ENCODE results near the gene ENPEP. TPM values are rescaled to one million over a fixed set of nuclear protein-coding genes. Genes with fewer than 3 reads are reported as not detected.
"Not testable (repeated sequence)": the region's sequence is repeated elsewhere in the genome, so short reads cannot be mapped to it uniquely, and the experiment has no call there.

Gene ENPEP
- total RNA-seq, 1 experiment from 2014 or later, result not detected

DNA sequence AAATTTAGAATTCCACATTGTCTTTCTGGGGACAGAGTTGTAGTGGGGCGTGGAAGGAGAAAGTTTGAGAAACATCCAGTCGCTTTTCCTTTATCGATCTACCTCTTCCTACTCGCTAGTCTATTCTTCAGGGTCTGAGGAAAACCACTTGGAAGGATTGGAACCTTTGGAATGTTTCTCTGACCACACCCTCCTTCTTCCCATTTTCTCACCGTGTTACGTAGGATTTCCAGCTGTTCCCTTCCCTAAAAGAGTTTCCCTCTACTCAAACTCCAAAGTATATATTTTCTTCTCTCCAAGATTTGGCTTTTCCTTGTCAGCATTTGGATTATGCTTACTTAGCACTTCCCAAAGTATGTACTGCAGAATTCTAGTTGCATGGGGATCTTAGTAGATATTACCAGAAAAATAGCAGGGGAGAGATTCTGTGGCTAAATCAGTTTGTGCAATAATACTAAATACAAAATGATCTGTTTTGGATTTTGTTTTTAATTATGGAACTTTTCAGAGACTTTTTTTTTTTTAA, 4.9 kb downstream of the ENPEP start:
- in situ Hi-C loops (cut with HindIII; ENCODE audit: low pct_unique_long_range_greater_than_20kb, low sequenced_read_pairs), result no loop called here
- no peak for DNase-seq (ENCODE audit: low read depth, low spot score)

DNA sequence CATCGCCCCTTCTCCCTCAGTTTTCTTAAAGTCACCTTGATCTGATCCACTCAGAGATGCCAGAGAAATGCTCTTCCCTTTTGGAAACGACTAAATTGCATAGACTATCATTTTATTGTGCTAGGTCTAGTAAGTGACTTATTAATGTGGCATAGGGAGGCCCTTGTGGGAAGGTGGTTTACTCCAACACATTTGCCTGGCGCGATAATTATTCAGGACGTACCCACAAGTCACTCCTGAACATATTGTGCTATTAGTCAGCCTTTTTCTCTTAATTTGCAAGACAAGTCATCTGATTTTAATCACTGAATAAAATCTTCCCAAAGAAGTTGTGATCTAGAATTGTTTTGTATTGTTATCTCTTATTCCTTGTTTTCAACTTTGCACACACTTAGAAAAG, 7.6 kb downstream of the ENPEP start:
- DNase-seq (ENCODE audit: low read depth, low spot score), result no peak
- in situ Hi-C loops (cut with HindIII; ENCODE audit: low pct_unique_long_range_greater_than_20kb, low sequenced_read_pairs), result no loop called here

DNA sequence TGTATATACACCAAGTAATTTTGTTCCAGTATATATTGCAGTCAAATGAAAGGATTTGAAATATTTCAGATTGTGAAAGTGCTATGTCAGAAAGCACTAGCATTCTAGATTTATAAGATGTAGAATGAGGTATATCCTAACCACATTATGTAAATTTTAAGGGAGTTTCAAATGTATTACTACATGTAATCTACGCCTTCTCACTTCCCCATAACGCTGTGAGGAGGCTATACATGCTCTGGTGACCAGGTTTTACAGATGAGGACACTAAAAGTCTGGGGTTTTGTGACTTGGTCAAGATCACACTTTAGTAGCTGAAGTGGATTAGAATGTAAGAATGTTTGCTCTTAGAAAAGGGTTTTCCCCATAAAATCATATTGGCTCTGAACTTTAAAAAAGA, 8.1 kb downstream of the ENPEP start:
- in situ Hi-C loops (cut with HindIII; ENCODE audit: low pct_unique_long_range_greater_than_20kb, low sequenced_read_pairs), result no loop called here

DNA sequence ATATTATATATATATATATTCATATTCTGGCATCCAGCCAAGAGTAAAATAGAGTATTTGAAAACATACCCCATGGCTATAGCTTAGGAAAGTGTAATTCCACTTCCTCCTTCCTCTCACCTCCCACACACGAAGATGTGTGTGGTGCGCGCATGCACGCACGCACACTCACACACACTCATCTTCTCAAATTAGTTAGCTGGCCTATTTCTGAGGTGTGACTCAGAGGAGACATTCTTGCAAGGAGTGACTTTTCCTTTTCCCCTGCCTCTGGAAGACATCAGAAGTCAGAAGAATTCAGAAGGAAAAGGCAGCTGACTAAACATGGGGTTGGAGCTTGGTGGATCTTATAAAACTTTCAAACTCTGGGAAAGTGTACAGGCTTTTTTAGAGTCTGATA, 8.8 kb downstream of the ENPEP start:
- in situ Hi-C loops (cut with HindIII; ENCODE audit: low pct_unique_long_range_greater_than_20kb, low sequenced_read_pairs), result no loop called here
- no peak for DNase-seq (ENCODE audit: low read depth, low spot score)

More for the DNA sequence above, 8.1 kb downstream of the ENPEP start:
- DNase-seq (ENCODE audit: low read depth, low spot score), result no peak

DNA sequence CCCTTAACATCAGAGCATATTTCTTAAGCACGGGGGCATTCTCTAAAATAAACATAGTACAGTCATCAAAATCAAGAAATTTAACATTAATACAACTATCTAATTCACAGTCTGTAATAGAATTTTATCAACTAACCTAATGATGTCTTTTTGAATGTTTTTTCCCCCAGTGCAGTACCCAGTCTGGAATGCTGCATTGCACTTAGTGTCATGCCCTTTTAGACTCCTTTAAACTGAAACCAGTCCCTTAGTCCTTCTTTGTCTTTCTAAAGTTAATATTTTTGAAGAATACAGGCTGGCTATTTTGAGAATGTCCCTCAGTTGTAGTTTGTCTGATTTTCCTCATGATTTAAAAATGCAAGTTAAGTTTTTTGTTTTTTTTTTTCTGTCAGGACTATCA, 9.5 kb downstream of the ENPEP start:
- in situ Hi-C loops (cut with HindIII; ENCODE audit: low pct_unique_long_range_greater_than_20kb, low sequenced_read_pairs), result no loop called here
- DNase-seq (ENCODE audit: low read depth, low spot score), result no peak

DNA sequence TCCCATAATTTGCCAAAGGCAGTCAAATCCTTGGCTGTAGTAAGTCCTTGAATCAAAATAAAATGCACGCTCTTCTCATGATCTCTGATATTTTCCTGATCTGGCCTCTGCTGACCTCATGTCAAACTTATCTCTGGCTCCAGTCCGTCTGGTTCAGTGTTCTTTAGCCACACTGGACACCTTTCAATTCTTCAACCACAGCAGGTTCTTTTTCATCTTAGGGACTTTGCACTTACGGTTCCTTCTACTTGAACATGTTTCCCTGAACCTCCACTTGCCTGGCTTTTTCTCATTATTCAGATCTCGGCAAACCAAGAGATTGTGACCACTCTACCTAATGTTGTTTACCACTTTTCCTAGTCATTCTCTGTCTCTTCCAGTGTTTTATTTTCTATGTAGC, 10.3 kb downstream of the ENPEP start:
- in situ Hi-C loops (cut with HindIII; ENCODE audit: low pct_unique_long_range_greater_than_20kb, low sequenced_read_pairs), result no loop called here
- DNase-seq (ENCODE audit: low read depth, low spot score), result no peak

DNA sequence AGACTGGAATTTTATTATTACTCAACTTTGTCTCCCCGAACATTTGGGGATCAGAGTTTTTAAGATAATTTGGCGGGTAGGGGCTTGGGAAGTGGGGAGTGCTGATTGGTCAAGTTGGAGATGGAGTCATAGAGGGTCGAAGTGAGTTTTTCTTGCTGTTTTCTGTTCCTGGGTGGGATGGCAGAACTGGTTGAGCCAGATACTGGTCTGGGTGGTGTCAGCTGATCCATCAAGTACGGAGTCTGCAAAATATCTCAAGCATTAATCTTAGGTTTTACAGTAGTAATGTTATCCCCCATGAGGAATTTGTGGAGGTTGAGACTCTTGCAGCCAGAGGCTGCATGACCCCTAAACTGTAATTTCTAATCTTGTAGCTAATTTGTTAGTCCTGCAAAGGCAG, 10.9 kb downstream of the ENPEP start:
- in situ Hi-C loops (cut with HindIII; ENCODE audit: low pct_unique_long_range_greater_than_20kb, low sequenced_read_pairs); DNase-seq (ENCODE audit: low read depth, low spot score): not testable (repeated sequence)

DNA sequence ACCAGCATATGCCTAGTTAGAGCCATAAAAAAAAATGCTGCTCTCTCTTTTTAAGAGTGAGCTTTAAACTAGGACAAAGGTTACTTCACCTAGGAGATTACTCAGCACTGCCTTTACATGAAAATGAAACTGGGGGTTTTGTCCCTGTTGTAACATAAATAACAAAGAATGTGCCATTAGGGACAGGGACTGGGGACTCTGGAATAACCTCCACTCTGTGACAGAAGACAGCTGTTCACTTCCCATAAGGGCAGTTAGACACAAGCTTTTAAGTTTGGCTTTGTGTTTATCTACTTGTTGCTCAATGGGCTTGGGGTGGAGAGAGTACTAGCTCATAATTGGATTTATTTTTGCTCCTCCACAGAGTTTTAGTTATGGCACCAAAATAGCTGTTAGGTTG, 11.9 kb downstream of the ENPEP start:
- in situ Hi-C loops (cut with HindIII; ENCODE audit: low pct_unique_long_range_greater_than_20kb, low sequenced_read_pairs), result no loop called here
- no peak for DNase-seq (ENCODE audit: low read depth, low spot score)

DNA sequence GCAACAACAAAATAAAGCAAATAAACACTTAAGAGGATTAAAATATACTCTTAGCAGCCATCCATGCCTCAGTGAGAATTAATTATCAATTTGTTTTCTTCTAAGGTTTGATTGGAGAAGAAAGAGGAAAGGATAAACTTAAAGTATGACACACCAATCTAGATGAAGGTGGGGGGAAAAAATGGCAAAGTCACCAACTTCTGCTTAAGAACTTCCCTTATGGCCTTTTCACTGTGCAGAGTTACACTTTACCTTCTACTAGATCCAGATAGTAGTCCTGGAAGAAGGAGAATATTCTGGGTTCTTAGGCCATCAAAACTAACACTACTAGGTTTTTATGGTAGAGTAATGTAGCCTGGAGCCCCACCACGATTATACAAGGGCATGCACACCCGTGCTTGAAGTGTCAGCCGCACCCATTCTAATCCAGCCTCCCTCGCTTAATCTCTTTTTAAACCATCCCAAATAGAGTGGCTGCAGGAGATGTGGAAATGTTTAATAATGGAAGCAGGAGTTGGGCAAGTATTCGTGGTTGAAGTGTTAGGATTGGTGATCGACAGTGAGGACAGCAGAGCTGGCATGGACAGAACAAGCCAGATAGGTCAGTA, 14.1 kb downstream of the ENPEP start:
- in situ Hi-C loops (cut with HindIII; ENCODE audit: low pct_unique_long_range_greater_than_20kb, low sequenced_read_pairs), result no loop called here
- DNase-seq (ENCODE audit: low read depth, low spot score), result no peak

DNA sequence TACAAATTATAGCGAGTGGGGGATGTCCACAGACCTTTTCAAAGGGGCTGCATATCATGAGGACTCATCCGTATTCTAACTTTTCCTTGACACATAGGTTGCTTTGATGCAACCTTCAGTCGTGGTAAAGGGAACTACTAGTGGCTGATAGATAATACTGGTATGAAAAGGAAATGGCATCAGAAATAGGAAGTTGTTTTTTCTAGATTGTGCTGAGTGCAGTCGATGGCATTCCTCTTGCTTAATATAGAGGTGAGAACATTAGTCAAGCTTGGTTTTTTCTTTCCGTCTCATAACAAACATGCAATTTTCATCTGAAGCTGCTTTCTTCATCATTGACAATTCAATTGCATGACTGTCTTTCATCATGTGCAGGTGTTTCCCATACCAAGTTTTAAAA, 16.6 kb downstream of the ENPEP start:
- DNase-seq (ENCODE audit: low read depth, low spot score), result no peak
- in situ Hi-C loops (cut with HindIII; ENCODE audit: low pct_unique_long_range_greater_than_20kb, low sequenced_read_pairs), result no loop called here

DNA sequence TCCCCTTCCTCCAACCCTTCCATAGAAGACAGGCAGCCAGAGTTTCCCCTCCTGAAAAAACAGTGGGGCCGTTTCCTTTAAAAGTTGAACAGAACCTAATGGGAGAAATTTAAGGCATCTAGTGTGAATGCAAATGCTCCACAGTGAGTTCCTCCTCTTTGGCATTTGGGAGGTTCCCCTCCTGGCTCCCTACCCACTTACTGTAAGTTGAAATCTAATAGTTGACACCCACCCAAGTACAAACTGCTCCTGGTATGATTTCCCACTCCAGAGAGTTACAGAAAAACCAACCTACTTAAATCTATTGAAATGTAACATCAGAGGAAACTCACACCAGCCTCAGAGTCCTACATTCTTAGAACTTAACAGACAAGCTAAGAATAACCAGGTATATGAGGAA, 17.6 kb downstream of the ENPEP start:
- in situ Hi-C loops (cut with HindIII; ENCODE audit: low pct_unique_long_range_greater_than_20kb, low sequenced_read_pairs), result no loop called here
- no peak for DNase-seq (ENCODE audit: low read depth, low spot score)

DNA sequence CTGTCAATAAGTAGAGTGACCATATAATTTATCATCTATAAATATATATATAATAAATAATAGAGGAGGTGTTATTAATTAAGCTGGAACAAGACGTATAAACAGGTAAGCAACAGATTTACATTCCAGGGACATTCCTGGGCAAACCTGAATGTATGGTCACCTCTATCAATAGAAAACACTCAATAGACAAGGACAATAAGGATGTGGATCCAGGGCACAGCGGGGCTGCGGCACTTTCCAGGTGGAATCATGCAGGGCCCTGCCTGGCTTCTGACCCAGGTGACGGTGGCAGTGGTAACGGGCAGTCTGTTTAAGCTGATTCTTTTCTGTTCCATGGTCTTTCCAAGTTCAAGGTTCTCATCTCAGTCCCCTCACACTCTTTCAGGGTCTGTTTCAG, 22.5 kb downstream of the ENPEP start:
- no peak for DNase-seq (ENCODE audit: low read depth, low spot score)
- in situ Hi-C loops (cut with HindIII; ENCODE audit: low pct_unique_long_range_greater_than_20kb, low sequenced_read_pairs), result no loop called here

DNA sequence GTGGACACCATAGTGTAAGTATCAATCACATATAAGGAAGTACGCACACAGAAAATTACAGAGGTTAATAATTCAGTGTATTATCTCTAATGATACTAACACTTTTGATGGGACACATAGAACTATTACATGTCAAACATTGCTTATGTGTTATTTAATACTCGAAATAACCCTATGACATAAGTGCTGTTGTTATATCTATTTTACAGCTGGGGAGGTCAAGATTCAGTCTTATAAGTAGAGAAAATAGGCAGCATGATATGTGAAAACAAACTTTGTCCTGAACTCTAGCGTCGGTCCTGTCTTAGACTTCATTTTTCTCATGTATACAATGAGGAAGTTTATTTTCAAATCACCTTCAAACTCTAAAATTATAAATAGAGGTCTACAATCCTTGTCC, 23.2 kb downstream of the ENPEP start:
- in situ Hi-C loops (cut with HindIII; ENCODE audit: low pct_unique_long_range_greater_than_20kb, low sequenced_read_pairs), result no loop called here

DNA sequence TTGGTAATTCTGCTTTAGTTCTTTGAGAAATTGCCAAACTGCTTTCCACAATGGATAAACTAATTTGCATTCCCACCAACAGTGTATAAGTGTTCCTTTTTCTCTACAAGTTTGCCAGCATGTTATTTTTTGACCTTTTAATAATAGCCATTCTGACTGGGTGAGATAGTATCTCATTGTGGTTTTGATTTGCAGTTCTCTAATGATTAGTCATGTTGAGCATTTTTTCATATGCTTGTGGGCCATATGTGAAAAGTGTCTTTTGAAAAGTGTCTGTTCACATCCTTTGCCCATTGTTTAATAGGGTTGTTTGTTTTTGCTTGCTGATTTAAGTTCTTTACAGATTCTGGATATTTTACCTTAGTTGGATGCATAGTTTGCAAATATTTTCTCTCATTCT, 25.9 kb downstream of the ENPEP start:
- DNase-seq (ENCODE audit: low read depth, low spot score), result no peak
- in situ Hi-C loops (cut with HindIII; ENCODE audit: low pct_unique_long_range_greater_than_20kb, low sequenced_read_pairs), result no loop called here

More for the DNA sequence above, 23.2 kb downstream of the ENPEP start:
- no peak for DNase-seq (ENCODE audit: low read depth, low spot score)

DNA sequence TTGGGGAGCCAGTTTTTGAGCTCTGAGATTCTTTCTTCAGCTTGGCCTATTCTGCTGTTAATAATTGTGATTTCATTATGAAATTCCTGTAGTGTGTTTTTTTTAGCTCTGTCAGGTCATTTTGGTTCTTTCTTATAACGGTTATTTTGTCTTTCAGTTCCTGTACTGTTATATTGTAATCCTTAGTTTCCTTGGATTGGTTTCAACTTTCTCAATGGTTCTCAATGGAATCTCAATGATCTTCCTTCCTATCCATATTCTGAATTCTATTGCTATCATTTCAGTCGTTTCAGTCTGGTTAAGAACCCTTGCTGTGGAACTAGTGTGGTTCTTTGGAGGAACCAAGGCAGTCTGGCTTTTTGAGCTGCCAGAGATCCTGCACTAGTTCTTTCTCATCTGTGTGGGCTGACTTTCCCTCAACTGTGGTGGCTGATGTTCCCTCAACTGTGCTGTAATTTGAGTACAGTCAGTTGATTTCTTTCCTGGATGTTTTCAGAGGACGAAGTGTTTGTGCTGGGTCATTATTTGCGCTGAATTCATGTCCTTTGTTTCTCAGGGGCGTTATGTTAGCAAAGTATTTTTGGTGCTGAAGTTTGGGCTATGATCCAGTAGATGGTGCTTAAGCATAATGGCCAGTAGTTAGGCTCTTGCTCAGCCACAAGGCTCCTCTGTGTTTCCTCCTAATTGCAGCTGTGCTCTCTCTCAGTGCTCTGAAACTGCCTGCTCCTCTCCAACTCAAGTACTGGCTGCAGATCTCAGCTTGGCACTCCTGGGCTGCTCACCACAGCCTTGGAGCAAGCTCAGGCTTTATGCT, 27.5 kb downstream of the ENPEP start:
- in situ Hi-C loops (cut with HindIII; ENCODE audit: low pct_unique_long_range_greater_than_20kb, low sequenced_read_pairs), result no loop called here
- no peak for DNase-seq (ENCODE audit: low read depth, low spot score)

DNA sequence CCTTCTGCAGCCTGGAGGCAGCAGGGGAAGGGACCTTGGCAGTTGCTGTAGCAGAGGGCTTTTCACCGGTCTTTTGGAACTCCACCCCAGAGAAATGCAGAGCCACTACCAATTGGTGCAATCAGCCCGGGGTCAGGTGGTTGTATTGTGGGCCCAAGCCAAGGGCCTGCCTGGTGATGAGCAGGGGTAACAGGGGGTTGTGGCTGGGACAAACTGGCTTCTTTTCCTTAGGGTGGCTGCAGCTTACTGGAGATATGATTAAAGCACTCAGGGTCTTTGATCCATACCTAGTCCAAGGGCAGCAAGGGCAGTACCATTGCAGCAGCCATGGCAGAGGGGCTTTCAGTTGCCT, 28.1 kb downstream of the ENPEP start:
- DNase-seq (ENCODE audit: low read depth, low spot score), result no peak
- in situ Hi-C loops (cut with HindIII; ENCODE audit: low pct_unique_long_range_greater_than_20kb, low sequenced_read_pairs), result no loop called here

DNA sequence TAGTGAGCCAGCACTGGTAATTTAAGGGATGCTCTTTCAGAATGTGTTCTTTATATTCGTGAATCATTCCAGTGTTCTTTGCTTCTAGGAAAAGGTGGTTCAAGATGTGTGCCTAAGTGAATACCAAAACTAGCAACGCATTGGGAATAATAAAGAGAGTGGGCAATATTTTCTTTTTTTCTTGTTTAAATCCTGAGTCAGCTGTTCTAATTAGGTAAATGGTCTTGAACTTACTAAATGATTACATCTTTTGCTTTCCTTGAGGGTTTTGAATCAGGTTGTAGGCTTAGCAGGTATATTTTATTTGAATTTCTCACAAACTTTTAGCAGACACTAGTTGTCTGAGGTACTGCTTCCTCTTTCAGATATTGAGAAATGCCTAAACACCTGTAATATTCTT, 29.5 kb downstream of the ENPEP start:
- no peak for DNase-seq (ENCODE audit: low read depth, low spot score)
- in situ Hi-C loops (cut with HindIII; ENCODE audit: low pct_unique_long_range_greater_than_20kb, low sequenced_read_pairs), result no loop called here

DNA sequence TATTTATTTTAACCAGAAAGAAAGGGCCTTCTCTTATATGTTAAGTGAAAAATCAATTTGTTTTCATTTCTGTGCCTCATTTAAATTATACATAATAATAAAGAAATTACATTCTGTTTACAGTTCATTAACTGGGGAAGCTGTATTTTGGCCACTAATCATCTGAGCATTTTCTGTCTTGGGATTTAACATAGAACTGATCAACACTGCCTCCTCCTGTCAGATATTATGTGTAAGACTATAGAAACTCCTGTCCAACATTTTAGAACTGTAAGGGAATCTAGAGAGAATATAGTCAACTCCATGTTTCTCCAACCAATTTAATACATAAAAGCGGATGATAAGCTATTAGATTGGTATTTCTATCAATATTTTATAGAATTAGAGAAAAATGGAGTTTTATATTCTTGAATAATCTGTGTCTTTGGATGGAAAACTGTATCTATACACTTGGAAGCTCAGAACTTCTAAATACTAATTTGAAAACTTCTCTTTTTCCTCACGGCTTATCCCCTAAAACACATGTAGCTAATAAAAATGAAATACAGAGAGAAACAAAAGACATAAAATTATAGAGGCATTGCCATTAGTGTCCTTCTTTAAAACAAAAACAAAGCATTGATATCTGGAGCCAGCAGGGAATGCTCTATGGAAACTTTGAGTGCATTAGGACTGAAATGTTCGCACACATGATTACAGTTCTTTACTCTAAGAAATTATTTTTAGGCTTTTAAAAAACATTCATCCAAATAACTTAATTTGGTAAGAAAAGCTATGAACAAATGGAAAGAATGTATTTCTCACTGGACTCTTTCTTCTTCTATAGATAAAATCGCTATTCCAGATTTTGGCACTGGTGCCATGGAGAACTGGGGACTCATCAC, 33.1 kb downstream of the ENPEP start:
- peak; percentile 51 for DNase-seq (ENCODE audit: low read depth, low spot score)
- in situ Hi-C loops (cut with HindIII; ENCODE audit: low pct_unique_long_range_greater_than_20kb, low sequenced_read_pairs), result no loop called here
